GM18505 (cell line): ENCODE results near the gene HM13.

Source experiments
- ATAC-seq: cut with Tn5 transposase; IDR thresholded peaks from one replicate; pipeline ENCODE4 v1.9.1; 2021; ENCODE audit not compliant: unreplicated experiment
- POLR2A ChIP-seq: IDR thresholded peaks from 4 replicates; pipeline ENCODE4 v1.6.1; 2011; ENCODE audit warnings: borderline replicate concordance; ENCODE audit not compliant: insufficient read depth, insufficient read length; ENCODE audit errors: extremely low read depth

Gene HM13

DNA sequence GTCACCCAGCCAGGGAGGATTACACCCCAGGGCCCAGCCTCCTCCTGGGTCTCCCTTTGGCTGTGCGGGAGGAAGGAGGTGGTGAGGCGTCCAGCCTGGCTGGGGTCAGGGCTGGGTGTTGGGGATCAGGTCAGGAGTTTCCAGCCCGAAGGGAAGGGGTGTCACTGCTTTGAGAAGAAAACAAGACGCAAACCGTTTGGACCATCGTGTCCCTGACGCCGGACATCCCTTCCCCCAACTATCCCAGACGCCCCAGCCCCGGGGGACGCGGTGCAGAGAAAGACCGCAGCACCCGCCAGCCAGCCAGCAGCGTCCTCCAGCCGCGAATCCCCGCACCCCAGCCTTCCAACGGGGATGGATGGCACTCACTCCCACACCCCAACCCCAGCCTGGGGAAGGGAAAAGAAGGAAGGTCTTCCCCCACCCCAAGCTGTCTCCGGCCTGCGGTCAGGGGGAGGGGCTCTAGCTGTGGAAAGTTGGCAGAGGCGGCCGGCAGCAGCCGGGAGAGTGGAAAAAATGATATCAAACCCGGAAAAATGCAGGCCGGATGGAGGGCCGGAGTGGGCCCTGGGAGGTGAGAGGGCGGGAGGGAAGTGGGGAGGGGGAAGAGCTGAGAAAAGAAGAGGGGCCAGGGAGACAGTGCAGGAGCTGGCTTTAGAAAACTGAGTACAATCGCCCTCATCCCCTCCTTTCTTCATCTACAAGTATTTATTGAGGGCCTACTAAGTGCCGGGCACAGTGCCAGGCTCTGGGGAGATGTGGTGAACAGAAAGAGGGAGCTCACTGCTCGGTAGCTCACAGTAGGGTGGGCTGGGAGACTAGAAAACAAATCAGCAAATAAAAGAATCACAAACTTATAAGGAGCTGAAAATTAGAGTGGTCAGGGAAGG, 28.5 kb upstream of the HM13 start:
- ATAC-seq, result no peak
- TF ChIP-seq POLR2A, result no peak

- ATAC-seq, result no peak
- no peak for TF ChIP-seq POLR2A
Measured at GRCh38 chr20:31488115-31488514, 26.1 kb upstream of the HM13 start.

DNA sequence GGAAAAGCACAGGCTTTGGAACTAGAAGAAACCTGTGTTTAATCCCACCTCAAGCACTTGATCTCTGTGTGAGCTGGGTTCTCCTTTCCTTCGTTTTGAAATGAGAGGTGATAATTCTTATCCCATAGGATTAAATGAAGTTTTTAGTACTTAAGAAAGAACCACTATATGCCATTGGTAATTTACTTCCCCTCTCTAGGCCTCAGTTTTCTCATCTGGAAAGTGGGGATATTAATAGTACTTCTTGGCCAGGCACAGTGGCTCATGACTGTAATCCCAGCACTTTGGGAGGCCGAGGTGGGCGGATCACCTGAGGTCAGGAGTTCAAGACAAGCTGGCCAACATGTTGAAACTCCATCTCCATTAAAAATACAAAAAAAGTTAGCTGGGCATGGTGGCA, 25.1 kb upstream of the HM13 start:
- TF ChIP-seq POLR2A, result no peak
- no peak for ATAC-seq

- TF ChIP-seq POLR2A, result no peak
- ATAC-seq, result no peak
Measured at GRCh38 chr20:31490752-31491151, 23.5 kb upstream of the HM13 start.

- no peak for TF ChIP-seq POLR2A
- no peak for ATAC-seq
Measured at GRCh38 chr20:31494131-31494530, 20.1 kb upstream of the HM13 start.

DNA sequence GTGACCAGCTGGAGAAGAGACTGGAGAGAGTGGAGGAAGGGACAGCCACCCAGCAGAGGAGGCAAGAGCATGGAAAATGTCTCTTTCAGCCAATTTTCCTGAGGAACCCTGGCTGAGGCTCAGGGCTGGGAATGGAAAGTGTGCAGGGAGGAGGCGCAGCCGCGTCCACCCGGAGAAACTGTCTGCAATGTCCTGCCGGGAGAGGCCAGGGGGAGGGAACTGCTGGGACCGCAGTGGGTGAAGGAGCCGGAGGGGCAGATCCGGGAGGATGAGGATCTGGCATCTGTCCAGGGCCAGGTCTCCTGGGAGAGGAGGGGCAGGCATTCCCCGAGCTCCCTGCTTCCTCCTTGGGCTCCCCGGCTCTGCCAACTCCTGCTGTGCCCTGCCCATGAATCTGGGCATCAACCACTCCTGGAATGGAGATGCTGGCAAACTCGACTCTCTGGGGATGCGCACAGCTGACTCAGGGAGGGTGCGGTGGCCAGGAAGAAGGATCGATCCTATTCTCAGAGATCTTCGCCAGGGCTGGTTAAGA, 17.4 kb upstream of the HM13 start:
- no peak for TF ChIP-seq POLR2A
- ATAC-seq, result no peak

DNA sequence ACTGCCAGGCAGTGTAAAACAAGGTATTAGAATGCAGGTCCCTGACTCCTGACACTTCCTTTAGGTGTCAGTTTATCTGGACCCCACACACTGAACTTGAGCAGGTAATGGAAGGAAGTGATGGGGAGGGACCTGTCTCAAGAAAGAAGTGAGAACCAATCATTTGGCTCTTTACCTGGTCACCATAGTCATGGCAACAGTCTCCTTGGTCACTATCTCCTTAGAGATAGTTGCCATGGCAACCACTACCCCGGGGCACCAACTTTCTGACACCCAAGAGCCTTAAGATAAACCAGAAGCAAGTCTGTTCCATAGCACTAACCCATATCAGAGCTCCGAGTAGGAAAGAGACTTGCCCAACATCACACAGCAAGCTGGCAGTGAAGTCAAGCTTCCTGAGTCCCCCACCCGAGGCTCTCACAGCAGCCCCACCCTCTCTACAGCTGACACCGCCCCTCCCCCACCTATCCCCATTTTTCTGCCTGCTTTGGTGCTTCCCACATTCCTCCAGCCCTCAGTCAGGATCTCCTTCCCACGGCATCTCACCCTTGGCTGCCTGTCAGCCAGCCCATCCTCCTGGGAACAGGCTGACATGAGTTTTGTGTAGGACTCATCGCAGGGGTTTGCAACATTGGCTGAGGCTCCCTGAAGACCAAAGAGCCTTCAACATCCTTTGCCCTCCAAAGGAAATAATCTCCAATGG, 16.3 kb upstream of the HM13 start:
- no peak for TF ChIP-seq POLR2A
- no peak for ATAC-seq

DNA sequence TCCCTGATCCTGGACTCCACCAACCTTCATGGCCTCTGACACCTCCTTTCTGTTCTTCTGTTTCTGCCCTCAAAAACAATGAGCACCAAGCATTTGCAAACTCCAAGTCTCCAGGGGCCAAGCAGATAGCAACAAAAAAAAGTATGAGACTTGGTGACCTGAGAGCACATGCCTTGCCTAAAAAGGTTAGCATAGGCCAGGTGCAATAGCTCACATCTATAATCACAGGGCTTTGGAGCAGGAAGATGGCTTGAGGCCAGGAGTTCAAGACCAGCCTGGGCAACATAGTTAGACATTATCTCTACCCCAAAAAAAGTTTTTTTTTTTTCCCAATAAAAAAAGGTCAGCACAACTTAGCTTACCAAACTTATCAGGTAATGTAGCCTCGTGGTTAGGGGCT, 13.7 kb upstream of the HM13 start:
- no peak for ATAC-seq
- no peak for TF ChIP-seq POLR2A

DNA sequence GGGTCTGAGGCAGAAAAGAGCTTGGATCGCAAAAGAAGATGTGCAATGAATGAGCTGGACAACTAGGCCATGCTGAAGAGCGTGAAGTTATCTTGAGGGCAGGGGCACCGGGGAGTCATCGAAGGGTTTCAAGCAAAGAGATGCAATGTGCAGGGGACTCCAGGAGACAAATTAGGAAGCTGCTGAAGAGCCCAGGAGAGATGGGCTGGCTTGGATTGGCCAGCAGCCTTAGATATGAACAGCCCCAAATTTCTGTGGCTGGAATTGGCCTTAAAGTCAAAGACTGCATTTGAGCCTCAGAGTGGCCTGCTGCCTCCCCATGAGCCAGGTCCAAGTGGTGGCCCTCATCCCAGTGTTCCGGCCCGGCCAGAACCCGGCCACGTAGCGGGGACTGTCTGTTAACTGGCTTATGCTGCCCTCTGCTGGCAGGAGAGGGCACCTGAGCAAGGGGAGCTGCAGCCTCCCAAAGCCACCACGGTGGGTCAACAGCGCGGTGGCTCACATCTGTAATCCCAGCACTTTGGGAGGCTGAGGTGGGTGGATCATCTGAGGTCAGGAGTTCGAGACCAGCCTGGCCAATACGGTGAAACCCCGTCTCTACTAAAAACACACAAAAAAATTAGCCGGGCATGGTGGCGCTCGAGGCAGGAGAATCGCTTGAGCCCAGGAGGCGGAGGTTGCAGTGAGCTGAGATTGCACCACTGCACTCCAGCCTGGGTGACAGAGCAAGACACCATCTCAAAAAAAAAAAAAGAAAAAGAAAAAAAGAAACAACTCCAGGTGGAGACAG, 11.2 kb upstream of the HM13 start:
- ATAC-seq, result peak; percentile 97

DNA sequence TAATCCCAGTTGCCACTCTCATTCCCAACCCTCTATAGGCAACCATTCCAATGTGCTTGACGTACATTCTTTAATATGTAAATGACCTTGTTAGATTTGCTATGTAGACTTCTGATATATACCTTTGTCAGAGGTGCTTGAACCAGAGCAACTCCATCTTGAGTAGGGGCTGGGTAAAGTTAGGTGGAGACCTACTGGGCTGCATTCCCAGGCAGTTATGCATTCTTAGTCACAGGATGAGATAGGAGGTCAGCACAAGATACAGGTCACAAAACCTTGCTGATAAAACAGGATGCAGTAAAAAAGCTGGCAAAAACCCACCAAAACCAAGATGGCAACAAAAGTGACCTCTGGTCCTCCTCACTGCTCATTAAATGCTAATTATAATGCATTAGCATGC, 8.3 kb upstream of the HM13 start:
- ATAC-seq, result no peak
- no peak for TF ChIP-seq POLR2A

DNA sequence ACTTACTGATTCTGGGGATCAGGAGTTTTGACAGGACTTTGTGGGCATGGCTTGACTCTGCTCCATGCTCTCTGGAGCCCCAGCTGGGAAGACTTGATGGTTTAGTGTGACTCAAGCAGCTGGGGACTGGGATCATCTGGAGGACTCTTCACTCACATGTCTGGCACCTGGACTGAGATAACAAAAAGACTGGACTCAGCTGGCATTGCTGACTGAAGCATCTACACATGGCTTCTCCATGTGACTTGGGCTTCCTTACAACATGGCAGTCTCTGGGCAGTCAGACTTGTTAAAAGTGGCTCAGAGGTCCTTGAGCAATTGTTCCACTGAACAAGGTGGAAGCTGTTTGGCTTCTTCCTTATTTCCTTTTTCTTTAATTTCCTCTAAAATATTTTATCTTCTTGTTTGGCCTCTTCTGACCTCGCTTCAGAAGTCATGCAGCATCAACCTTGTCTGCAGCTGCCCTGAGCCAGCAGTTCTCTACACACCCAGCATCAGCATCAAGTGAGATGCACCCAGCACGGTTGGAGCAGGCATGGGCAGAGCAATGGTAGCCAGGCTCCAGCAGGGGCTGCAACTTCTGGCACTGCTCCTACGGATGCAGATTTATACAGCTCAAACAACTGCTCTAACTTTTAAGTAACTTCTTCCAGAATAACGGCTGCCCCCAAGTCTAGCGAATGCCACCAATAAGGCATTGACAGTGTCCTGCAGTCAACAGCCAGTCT, 5.6 kb upstream of the HM13 start:
- no peak for ATAC-seq
- TF ChIP-seq POLR2A, result no peak

DNA sequence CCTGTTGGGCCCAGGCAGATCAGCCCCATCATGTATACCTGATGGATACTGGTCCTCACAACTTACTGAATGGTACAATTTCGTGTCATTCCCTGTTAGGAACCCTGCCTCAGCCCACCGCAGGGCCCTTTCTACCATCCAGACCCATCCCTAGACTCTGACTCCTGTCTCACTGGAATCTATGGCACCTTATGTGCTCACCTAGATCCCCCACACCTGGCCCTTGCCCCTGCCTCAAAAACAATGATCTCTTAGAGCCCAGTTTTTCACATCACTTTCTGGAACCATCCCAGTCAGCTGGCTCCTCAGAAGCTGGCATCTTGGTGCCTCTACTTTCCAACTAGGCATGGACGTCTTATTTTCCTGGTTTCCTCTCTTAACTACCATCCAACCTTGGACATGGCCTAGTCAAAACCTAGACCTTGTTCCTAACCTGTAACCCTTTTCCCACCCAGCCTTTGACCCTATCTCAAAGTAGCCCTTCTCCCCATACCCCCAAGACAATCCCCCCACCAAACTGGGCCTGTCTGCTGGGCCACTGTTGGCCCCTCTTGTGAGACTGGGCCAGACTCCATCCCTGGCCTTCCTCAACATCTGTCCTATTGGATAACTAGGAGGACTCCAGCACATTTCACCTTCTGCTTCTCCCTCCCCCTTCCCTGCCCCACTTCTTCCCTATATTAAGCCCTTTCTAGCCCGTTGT, 981 bp downstream of the HM13 start:
- no peak for TF ChIP-seq POLR2A
- no peak for ATAC-seq
